Fibroblast of pulmonary artery (primary cell): ENCODE measurements around the gene HADHA.

ENCODE experiments used
- DNase-seq: peaks from one replicate; pipeline ENCODE4 v3.0.0-alpha.2; 2010; ENCODE audit warnings: low read depth
- H3K4me3 ChIP-seq: replicated peaks from 2 replicates; pipeline ENCODE4 v1.5.1; 2011; ENCODE audit warnings: low read depth, mild to moderate bottlenecking, control low read depth, low read length, moderate library complexity
- CTCF ChIP-seq: IDR thresholded peaks from 2 replicates; pipeline ENCODE4 v1.5.1; 2011; ENCODE audit warnings: mild to moderate bottlenecking, control low read depth, low read length, inconsistent platforms; ENCODE audit errors: missing control alignments

HADHA gene

GRCh38 chr2:26182887-26183630, 61.4 kb downstream of the HADHA start:
- DNase-seq, result no peak
- H3K4me3 ChIP-seq, result no peak overlapping the region
- no peak for TF ChIP-seq CTCF

DNA sequence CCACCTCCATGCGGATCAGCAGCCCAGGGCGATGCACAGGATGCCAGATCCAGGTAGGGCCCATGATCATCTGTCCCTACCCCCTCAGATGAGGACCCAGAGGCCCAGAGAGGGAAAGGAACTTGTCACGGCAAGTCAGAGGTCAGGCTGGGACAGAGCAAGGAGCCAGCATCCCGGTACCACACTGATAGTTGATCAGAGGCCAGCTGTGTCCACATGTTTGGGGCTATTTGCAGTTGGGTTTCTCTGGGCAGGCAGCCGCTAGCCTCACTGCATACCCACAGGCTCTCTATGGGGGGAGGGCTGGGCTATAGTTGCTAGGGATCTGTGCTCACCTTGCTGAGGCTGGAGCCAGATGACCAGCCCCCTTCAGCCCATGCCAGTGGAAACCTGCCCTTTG, 62.0 kb downstream of the HADHA start:
- no peak for DNase-seq
- TF ChIP-seq CTCF, result no peak

GRCh38 chr2:26179446-26179913, 65.0 kb downstream of the HADHA start:
- TF ChIP-seq CTCF, result no peak
- no peak overlapping the region for H3K4me3 ChIP-seq
- DNase-seq, result no peak

More for the DNA sequence above, 62.0 kb downstream of the HADHA start:
- no peak overlapping the region for H3K4me3 ChIP-seq

- no peak for DNase-seq
- peak overlapping the region; percentile 49 for H3K4me3 ChIP-seq
- TF ChIP-seq CTCF, result no peak
These were observed 65.5 kb downstream of the HADHA start for GRCh38 chr2:26178746-26179436.

DNA sequence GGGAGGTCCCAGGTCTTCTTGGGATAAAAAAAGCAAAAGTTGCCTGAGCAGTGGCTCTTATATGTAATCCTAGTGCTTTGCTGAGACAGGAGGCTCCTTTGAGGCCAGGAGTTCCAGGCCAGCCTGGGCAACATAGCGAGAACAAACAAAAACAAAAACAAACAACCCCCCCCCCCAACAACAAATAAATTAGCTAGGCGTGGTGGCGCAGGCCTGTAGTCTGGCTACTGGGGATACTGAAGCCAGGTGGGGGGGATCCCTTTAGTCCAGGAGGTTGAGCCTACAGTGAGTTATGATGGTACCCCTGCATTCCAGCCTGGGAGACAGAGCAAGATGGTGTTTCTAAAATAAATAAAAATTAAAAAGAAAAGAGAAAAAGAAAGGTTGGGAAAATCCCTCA, 66.2 kb downstream of the HADHA start:
- H3K4me3 ChIP-seq, result peak overlapping the region; percentile 49
- no peak for DNase-seq
- TF ChIP-seq CTCF, result no peak

DNA sequence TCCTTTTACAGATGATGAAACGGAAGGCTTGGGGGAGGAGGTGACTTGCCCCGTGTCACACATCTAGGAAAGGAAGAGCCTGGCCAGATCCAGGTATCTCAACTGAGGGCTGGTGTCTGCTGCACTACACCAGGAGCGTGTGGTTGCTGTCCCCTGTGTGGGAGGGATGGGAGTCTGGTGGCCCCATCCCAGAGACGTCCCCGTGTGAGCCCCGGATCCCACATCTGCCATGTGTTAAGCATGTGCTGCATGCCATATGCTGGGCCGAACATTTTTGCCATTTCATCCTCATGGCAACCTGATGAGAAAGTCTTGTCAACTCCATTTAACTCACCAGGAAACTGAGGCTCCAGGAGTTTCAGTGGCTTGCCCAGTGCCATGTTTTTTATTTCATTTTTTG, 67.3 kb downstream of the HADHA start:
- DNase-seq, result no peak
- no peak for TF ChIP-seq CTCF
- H3K4me3 ChIP-seq, result no peak overlapping the region
